NCI-H2081 treated with DMSO at 0.1 percent for 48 hours (cell line): ENCODE results near the gene SULT4A1.
"Not testable (repeated sequence)": the region's sequence is repeated elsewhere in the genome, so short reads cannot be mapped to it uniquely, and the experiment has no call there.

Source experiments
- DNase-seq: peaks from one replicate; lab custom pipeline; 2025; lab: John Stamatoyannopoulos, UW

The SULT4A1 gene, protein sequence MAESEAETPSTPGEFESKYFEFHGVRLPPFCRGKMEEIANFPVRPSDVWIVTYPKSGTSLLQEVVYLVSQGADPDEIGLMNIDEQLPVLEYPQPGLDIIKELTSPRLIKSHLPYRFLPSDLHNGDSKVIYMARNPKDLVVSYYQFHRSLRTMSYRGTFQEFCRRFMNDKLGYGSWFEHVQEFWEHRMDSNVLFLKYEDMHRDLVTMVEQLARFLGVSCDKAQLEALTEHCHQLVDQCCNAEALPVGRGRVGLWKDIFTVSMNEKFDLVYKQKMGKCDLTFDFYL

DNA sequence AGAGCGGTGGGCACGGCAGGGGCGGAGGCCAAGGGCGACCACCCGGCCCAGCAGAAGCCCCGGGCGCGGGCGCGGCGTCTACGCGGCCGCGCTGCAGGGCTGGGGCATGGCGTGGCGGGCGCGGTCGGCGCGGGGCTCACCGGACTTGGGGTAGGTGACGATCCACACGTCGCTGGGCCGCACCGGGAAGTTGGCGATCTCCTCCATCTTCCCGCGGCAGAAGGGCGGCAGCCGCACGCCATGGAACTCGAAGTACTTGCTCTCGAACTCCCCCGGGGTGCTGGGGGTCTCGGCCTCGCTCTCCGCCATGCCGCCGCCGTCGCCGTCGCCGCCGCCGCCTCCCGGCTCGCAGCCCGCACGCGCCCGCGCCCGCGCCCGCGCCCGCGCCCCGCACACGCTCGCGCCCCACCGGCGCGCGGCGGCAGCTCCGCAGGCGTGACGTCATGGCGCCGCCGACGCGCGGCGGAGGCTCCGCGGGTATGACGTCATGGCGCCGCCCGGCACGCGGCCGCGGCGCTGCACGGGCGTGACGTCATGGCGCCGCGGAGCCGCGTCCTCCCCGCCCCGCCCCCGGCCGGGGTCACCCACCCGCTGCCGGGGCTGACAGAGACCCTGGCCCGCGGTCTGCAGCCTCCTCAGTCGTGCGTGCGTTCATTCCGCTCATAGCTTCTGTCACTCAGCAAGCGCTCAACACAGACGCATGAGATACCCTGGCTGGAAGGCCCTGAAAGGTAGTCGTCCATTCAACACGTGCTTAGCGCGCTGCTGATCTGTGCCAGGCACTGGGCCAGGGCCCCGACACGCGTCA, at the start of gene SULT4A1:
Gene SULT4A1 (minus strand): TSS at position 440 of the 808 bp plus-strand sequence. CDS start 131 bp downstream, at position 309.
- DNase-seq, result no peak

DNA sequence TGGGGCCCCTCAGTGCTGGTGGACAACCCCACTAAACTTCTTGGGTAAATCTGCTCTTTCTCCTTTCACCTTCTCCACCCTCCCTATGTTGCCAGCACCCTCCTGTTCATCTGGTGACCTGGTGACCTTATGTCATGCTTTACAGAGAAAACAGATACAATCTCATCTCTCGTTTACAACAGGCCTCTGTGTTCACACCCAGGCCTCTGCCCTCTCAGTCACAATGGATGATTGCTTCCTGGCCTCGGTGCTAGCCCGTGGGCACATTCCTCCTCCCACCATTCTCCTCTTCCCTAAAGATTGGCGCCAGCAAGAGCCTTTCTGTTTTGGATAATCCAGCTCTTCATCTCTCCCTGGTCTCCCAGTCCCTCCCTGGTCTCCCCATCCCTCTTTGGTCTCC, 49.0 kb upstream of the SULT4A1 start:
- no peak for DNase-seq

- no peak for DNase-seq
Observed at GRCh38 chr22:43910178-43910695, 47.9 kb upstream of the SULT4A1 start.

GRCh38 chr22:43909708-43910107, 47.4 kb upstream of the SULT4A1 start:
- DNase-seq, result no peak

DNA sequence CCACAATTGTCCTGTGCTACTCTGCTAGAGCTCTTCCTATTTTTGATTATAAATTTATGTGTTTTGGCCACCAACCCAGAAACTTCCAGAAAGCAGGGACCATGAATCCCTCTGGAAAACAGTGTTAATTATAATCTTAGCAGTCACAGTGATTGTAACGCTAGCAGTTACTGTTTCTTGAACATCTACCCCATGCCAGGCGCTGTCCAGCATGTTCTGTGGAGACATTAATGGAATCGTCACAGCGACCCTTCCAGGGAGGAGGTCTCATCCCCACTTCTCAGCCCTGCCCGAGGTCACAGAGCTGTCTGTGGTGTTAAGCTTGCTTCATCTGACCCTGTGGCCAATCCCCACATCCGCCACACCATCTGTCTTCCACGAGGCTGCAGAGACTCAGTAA, 43.4 kb upstream of the SULT4A1 start:
- DNase-seq, result no peak

DNA sequence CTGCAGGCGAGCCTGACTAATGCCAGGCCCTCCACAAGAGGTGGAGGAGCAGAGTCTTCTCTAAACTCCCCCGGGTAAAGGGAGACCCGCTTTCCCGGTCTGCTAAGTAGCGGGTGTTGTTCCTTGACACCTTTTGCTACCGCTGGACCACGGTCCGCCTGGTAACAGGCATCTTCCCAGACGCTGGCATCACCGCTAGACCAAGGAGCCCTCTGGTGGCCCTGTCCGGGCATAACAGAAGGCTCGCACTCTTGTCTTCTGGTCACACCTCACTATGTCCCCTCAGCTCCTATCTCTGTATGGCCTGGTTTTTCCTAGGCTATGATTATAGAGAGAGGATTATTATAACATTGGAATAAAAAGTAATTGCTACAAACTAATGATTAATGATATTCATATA, 42.1 kb upstream of the SULT4A1 start:
- DNase-seq, result not testable (repeated sequence)

DNA sequence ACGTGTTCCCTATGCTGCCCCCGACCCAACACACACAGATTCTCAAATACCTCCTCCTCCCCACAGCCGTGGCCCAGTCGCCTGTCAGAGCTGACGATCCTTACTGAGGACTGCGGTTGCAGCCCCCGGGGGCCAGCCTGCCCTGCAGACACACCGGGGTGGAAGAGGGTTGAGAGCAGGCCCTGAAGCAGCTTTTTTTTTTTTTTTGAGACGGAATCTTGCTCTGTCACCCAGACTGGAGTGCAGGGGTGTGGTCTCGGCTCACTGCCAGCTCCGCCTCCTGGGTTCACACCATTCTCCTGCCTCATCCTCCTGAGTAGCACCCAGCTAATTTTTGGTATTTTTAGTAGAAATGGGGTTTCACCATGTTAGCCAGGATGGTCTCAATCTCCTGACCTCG, 40.7 kb upstream of the SULT4A1 start:
- not testable (repeated sequence) for DNase-seq

DNA sequence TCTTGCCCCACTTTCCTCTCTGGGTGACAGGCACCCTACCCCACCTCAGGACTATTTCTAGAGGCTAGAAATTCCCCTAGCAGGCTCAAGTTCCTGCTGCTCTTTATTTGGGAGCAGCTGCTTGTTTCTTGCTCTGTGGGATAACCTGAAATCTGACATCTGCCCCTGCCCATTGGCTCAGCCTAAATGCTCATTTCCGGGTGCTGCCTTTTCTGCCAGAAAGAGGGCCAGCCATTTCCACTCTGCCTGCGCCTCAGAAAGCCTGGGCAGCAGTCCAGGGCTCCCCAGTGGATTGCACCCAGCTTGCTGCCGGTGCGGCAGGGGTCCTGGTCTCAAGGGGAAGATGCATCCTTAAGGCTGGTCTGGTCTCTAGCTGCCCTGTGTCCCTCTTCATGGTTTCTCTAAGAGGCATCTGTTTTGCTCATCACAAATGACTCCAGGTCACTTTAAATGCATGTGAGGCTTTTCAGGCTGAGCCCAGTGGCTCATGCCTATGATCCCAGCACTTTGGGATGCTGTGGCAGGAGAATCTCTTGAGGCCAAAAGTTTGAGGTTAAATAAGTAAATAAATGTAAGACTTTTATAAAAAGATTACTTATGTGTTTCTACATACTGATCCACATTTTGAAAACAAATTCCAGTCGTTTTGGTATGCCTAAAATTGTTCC, 39.8 kb upstream of the SULT4A1 start:
- DNase-seq, result no peak

DNA sequence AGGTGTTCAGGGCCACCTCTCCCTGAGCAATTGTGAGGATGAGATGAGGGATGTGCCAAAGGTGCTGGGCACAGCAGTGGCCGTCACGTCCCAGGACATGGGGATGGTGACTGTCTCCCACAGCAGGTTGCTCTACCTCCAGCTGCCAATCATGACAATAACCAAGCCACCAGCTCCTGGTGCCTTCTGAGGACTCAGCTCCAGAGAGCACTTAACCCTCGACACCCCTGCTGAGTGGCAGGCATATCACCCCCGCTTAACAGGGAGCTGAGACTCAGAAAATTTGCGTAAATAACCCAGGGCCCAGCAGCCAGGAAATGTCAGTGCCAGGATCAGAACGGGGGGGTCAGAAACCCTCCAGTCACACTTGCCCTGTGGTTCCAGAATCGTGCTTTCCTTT, 37.9 kb upstream of the SULT4A1 start:
- no peak for DNase-seq

DNA sequence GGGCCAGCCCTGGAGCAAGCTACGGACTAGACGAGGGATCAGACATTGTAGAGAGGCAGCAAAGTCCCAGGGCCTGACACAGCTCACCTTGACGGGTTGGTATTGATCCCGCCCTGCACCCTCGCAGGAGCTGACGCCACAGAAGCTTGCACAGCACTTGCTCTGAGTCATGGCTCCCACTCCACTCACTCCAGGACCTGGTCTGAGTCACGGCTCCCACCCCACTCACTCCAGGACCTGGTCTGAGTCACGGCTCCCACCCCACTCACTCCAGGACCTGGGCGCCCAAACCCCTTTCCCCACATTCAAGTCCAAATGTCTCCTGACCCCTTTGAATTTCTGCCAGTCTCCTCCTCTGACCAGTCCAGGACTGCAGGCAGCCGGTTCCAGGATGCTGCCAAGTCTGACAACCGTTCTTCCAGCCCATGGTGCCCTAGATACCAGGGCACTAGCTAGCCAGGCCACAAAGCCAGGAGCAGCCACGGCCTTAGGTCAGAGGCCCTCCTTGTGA, 35.5 kb upstream of the SULT4A1 start:
- DNase-seq, result no peak

DNA sequence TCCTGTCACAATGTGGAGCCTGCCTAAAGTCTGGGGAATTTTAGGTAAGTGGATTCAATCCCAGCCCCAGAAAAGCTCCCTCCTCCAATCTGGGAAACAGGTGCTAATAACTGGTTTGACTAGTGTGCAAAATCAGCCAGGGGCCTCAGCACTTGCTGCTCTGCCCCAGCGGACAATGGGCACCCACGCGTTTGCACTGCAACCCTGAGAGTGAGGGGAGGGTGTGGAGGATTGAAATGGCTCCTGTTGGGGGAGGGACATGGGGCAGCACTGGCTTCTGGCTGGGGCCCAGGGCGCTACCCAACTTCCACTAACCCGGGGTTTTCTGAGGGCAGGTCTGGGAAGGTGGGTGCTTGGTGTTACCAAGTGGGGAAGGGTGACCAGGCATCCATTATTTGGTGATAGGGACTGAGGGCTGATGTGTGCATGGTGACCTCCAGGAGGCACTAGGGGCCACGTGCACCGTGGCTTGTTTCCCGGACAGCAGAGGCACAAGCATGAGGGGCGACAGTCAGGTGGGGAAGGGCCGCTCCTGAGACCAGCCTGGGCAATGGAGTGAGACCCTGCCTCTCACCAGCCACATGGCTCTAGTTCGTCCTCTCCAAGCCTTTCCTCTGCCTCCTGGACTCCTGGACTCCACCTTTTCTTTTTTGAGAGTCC, 33.8 kb upstream of the SULT4A1 start:
- DNase-seq, result no peak

GRCh38 chr22:43894122-43894521, 31.8 kb upstream of the SULT4A1 start:
- DNase-seq, result no peak

DNA sequence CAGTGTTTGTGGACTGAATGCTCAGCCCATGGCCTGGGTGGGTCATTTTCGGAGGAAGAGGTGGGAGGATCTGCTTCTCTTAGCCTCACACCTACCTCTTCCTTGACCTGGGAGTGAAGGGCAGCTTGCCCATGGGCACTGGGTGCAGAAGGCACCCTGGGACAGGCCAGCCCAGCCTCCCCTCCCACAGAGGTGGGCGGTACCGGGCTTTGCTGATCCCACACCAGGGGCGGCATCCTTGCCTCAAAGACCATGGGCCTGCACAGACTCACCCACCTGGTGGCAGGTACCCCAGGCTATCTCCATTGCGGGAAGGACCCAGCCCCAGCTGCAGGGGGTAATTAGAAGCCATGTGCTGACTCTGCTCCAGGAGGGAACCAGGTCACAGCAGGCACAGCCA, 31.0 kb upstream of the SULT4A1 start:
- DNase-seq, result no peak

DNA sequence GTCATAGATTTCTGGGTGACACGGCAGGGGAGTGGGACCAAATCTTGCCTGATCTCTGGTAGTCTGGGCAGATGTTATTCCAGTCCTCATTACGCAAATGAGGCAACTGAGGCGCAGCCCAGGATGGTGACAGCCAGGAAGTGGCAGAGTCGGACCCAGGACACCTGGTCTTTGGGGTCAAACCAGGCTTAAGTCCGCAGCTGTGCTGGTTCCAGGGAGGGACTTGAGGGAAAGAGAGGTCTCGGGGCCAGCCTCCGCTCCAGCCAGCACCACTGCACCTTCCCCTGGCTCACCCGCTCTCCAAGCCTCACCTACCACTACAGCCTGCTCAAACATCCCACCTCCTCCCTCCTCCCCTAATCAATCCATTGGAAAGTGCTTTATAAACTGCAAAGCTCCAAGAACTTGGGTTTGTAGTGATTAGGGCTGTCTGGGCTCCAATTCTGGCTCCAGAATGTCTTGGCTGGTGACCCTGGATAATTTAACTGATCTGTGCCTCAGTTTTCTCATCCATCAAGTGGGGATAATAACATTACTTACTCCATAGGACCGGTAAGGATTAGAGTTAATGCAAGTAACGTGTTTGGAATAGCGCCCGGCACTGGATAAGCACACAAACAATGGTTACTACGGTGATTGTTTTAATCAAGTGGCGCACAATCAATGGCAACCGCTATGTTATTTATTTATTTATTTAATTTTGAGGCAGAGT, 30.0 kb upstream of the SULT4A1 start:
- DNase-seq, result no peak

DNA sequence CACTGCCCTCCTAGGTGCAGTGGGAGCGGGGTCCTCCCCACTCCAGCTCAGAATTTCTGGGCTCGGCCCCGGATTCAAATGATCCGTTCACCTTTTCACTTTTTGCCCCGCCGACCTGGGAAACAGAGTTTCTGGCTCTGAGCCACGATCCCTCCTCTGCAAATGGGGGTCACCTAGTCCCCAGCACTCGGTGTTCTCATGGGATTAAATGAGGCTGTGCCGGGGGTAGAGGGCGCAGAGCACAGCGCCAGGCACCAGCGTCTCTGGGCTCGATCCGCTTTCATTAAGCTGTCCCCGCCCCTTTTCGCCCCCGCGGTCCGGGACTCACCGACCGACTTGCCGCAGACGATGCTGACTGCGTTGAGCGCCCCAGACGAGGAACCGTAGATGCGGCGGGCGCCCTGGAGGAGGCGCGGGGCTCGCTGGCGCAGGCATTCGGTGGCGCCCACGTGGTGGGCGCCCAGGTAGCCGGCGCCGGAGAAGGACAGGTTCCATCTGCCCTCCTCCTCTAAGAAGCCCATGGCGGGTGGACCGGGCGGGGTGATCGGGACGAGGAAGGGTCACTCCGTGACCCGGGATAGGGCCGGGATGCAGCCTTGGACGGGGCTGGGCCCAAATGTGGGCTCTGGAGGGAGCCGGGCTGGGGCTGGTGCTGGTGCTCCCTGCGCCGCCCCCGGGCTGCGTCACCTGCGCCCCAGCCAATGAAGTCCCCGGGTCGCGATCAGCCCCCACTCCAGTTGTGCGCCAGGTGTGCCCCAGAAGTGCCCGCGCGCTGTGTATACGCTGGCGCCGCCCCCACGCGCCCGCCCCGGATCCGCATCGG, 29.3 kb upstream of the SULT4A1 start, which contains the start of gene PNPLA5:
Gene PNPLA5 (minus strand): TSS at position 654 of the 823 bp plus-strand sequence. CDS start 133 bp downstream, at position 521.
- DNase-seq, result no peak

GRCh38 chr22:43890901-43891331, 28.6 kb upstream of the SULT4A1 start:
- DNase-seq, result no peak

DNA sequence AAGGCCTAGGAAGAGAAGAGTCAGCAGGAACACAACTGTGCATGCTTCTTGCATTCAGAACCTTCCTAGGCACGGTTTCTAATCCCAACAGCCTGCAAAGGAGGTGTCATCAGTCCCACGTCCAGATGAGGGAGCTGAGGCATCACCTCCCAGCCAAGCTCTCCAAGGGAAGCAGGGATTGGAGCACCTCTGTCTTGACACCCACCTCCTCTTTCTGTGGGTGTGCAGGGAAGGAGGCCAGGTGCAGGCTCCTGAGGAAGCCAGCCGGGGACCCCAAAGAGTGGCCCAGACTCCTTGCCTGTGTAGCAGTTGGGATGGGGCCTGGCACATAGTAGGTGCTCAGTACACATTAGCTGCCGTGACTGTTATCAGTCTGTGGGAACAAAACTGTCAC, 27.5 kb upstream of the SULT4A1 start:
- no peak for DNase-seq

- no peak for DNase-seq
Observed at GRCh38 chr22:43889201-43889859, 27.0 kb upstream of the SULT4A1 start.

DNA sequence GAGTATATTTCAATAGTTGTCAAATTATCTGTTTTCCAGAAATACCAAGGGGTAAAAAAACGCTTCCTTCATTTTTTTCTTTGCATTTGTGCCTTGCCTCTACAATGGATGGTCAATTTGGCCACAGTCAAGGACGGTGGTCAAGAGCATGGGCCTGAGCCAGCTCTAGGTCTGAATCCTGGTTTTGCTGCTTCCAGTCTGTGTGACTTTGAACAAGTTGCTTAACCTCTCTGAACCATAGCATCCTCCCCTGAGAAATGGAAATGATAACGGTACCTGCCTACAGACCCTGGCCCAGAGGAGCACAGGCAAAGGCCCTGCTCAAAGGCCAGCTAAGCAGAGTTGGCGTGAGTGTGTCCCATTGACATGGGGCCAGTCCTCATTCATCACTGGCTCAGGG, 26.4 kb upstream of the SULT4A1 start:
- DNase-seq, result no peak

DNA sequence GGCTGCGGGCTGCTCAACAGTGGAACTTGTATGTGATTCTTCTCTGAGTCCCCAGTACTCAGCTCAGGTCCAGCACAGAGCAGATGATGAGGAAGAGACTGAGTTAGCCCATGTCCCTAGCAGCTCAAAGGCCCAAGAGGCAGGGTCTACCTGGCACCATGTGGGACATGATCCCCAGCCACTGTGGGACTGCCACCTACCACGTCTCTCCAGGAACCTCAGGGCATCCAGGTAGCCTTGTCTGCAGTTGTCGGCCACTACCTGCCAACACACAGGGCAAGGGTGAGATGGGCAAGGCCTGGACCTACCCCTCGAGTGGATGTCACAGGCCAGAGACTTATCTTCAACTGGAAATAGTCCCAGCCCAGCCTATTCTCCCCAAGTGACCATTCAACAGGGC, 25.1 kb upstream of the SULT4A1 start:
- no peak for DNase-seq
